MM.1S (cell line): ENCODE data around the gene CNGA1.

Experiments
- DNase-seq: peaks from one replicate; pipeline ENCODE4 v3.0.0-alpha.2; 2015
- H2AFZ ChIP-seq: fragments of 300-600 bp; sonication (generic); 2 replicates; pipeline ENCODE4 v1.6.0; 2016; ENCODE audit warnings: antibody characterized with exemption, low read length
- H3F3A ChIP-seq: fragments of 300-600 bp; sonication (generic); 2 replicates; pipeline ENCODE4 v1.6.1; 2016; ENCODE audit warnings: mild to moderate bottlenecking, antibody characterized with exemption, low read length, moderate library complexity, mixed read lengths; ENCODE audit not compliant: insufficient read depth
- H3K27ac ChIP-seq: fragments of 300-600 bp; sonication (generic); 2 replicates; pipeline ENCODE4 v1.5.1; 2016; ENCODE audit warnings: mild to moderate bottlenecking, low read length
- H3K27me3 ChIP-seq: fragments of 300-600 bp; sonication (generic); replicated peaks from 2 replicates; pipeline ENCODE4 v1.6.0; 2016; ENCODE audit warnings: low read length; ENCODE audit not compliant: insufficient read depth
- H3K36me3 ChIP-seq: fragments of 300-600 bp; sonication (generic); replicated peaks from 2 replicates; pipeline ENCODE4 v1.6.1; 2016; ENCODE audit warnings: mild to moderate bottlenecking, low read length, mixed read lengths; ENCODE audit not compliant: insufficient read depth
- H3K4me1 ChIP-seq: fragments of 300-600 bp; sonication (generic); 2 replicates; pipeline ENCODE4 v1.6.1; 2016; ENCODE audit warnings: low read length, mixed read lengths
- H3K4me2 ChIP-seq: fragments of 300-600 bp; sonication (generic); 2 replicates; pipeline ENCODE4 v1.6.0; 2016; ENCODE audit warnings: low read depth, low read length
- H3K4me3 ChIP-seq: fragments of 300-600 bp; sonication (generic); 2 replicates; pipeline ENCODE4 v1.5.1; 2016; ENCODE audit warnings: low read length, mixed read lengths
- H3K79me2 ChIP-seq: fragments of 300-600 bp; sonication (generic); 2 replicates; pipeline ENCODE4 v1.6.1; 2016; ENCODE audit warnings: mixed run types, low read length, mixed read lengths
- H3K9ac ChIP-seq: fragments of 300-600 bp; sonication (generic); 2 replicates; pipeline ENCODE4 v1.6.1; 2016; ENCODE audit warnings: low read length, mixed read lengths
- H3K9me2 ChIP-seq: fragments of 300-600 bp; sonication (generic); replicated peaks from 2 replicates; pipeline ENCODE4 v1.6.1; 2016; ENCODE audit warnings: mild to moderate bottlenecking, low read length, mixed read lengths; ENCODE audit not compliant: insufficient read depth
- H3K9me3 ChIP-seq: fragments of 300-600 bp; sonication (generic); replicated peaks from 2 replicates; pipeline ENCODE4 v1.6.1; 2016; ENCODE audit warnings: mild to moderate bottlenecking, low read length, mixed read lengths; ENCODE audit not compliant: insufficient read depth
- H4K20me1 ChIP-seq: fragments of 300-600 bp; sonication (generic); 2 replicates; pipeline ENCODE4 v1.6.1; 2016; ENCODE audit warnings: mild to moderate bottlenecking, low read length, moderate library complexity, mixed read lengths; ENCODE audit not compliant: insufficient read depth
- EZH2 ChIP-seq: fragments of 300-600 bp; sonication (generic); optimal IDR thresholded peaks from 2 replicates; pipeline ENCODE3; 2017; ENCODE audit warnings: low read depth, mild to moderate bottlenecking, antibody characterized with exemption, low read length, mixed read lengths
- EZH2phosphoT487 ChIP-seq: fragments of 300-600 bp; sonication (generic); IDR thresholded peaks from 2 replicates; pipeline ENCODE4 v1.6.1; 2018; ENCODE audit warnings: antibody characterized with exemption, low read length
- TF ChIP-seq, protein P1 (sequence below): fragments of 300-600 bp; sonication (generic); IDR thresholded peaks from 2 replicates; pipeline ENCODE4 v1.5.1; 2016; ENCODE audit warnings: antibody characterized with exemption, low read length, mixed read lengths

The CNGA1 gene

DNA sequence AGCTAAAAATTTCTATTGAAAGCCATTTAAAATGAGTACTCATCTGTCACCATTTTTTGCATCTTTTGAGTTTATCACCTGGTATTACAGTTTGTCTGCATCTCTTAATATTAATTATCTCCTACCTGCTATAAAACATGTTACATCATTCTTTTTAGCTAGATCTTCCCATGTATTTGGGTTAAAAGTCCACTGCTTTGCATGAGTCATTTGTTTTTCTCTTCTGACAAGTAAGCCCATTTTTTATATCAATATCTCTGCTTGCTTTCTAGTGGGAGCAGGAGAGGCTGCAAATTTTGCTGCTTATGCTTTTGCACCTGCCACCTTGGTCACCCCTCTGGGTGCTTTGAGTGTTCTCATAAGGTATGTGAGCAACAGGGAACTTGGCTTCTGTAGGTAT, 16.2 kb upstream of the CNGA1 start:
- Histone ChIP-seq H3K9ac (no peak overlapping the region), H3K4me2 (no peak overlapping the region), H2AFZ (no peak overlapping the region), H4K20me1 (no peaks in the 10 kb centered on the region; the same call in 1 of the 2 replicates), H3K9me2 (no peaks in the 10 kb centered on the region), H3K4me1 (peaks cover 7% of the 10 kb centered on the region; the same call in 1 of the 2 replicates), H3K4me3 (no peak overlapping the region), H3K27ac (no peak overlapping the region), H3K36me3 (no peaks in the 10 kb centered on the region), H3F3A (no peaks in the 10 kb centered on the region), H3K79me2 (no peaks in the 10 kb centered on the region), H3K27me3 (peaks cover 34% of the 10 kb centered on the region), H3K9me3 (no peaks in the 10 kb centered on the region)
- DNase-seq, result no peak
- TF ChIP-seq EZH2phosphoT487, result no peak
- no peak for TF ChIP-seq EZH2
- TF ChIP-seq, protein P1, sequence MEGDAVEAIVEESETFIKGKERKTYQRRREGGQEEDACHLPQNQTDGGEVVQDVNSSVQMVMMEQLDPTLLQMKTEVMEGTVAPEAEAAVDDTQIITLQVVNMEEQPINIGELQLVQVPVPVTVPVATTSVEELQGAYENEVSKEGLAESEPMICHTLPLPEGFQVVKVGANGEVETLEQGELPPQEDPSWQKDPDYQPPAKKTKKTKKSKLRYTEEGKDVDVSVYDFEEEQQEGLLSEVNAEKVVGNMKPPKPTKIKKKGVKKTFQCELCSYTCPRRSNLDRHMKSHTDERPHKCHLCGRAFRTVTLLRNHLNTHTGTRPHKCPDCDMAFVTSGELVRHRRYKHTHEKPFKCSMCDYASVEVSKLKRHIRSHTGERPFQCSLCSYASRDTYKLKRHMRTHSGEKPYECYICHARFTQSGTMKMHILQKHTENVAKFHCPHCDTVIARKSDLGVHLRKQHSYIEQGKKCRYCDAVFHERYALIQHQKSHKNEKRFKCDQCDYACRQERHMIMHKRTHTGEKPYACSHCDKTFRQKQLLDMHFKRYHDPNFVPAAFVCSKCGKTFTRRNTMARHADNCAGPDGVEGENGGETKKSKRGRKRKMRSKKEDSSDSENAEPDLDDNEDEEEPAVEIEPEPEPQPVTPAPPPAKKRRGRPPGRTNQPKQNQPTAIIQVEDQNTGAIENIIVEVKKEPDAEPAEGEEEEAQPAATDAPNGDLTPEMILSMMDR, result no peak

DNA sequence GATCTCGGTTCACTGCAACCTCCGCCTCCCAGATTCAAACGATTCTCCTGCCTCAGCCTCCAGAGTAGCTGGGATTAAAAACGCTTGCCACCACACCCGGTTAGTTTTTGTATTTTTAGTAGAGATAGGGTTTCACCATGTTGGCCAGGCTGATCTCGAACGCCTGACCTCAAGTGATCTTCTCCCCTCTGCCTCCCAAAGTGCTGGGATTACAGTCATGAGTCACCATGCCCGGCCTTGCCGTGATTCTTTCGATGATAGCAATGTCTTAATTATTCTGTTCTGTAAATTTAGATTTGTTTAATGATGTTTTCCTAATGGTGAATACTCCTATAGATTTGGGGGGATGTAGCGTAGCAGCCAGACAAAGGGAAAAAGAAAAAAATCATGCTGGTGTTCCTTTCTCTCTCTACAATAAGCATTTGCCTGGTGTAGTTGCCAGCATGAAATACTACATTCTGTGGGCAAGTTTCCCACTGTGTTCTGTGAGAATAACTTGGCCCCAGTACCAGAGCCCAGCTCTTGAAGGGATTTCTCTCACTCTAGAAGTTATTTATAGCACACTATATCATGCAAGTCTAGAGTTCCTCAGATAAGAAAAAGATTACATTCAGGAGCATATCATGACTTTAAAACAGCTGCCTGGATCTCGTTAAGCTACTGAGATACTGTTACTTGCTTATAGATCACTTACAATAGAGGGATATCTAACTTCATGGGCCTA, 15.5 kb upstream of the CNGA1 start:
- Histone ChIP-seq H3F3A (no peaks in the 10 kb centered on the region), H3K4me1 (peaks cover 4% of the 10 kb centered on the region; the same call in 1 of the 2 replicates), H3K4me2 (no peak overlapping the region), H3K9me2 (no peaks in the 10 kb centered on the region), H2AFZ (no peak overlapping the region), H3K4me3 (no peak overlapping the region), H3K79me2 (no peaks in the 10 kb centered on the region), H3K27ac (no peak overlapping the region), H3K9me3 (no peaks in the 10 kb centered on the region), H3K9ac (no peak overlapping the region), H4K20me1 (no peaks in the 10 kb centered on the region; the same call in 1 of the 2 replicates), H3K36me3 (no peaks in the 10 kb centered on the region), H3K27me3 (peaks cover 31% of the 10 kb centered on the region)
- DNase-seq, result no peak
- no peak for TF ChIP-seq EZH2phosphoT487
- TF ChIP-seq, protein P1, result no peak
- no peak for TF ChIP-seq EZH2

DNA sequence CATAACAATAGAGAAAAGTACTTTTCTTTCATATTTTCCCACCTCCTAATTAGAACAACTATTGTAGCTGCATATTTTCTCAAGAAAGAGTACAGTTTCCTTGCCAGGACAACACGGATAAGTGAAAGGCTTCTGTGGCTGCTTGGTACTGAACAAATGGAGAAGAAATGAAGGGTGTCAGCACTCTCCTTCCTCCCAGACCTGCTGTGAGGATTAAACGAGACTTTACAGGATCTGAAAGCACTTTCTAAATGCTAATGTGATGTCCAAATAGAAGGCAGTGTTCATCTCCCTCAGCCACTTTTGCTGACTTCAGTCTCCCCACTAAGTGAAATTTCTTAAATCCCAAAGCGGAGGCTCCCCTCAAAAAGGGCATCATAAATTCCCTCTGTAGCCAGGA, 14.0 kb upstream of the CNGA1 start:
- Histone ChIP-seq H4K20me1 (no peaks in the 10 kb centered on the region), H3K4me1 (no peaks in the 10 kb centered on the region), H3K79me2 (no peaks in the 10 kb centered on the region), H3K4me3 (no peak overlapping the region), H3K4me2 (no peak overlapping the region), H3K9me3 (no peaks in the 10 kb centered on the region), H3K27ac (no peak overlapping the region), H3F3A (no peaks in the 10 kb centered on the region), H3K27me3 (peaks cover 19% of the 10 kb centered on the region), H2AFZ (no peak overlapping the region), H3K36me3 (no peaks in the 10 kb centered on the region), H3K9me2 (no peaks in the 10 kb centered on the region), H3K9ac (no peak overlapping the region)
- no peak for DNase-seq
- no peak for TF ChIP-seq EZH2

DNA sequence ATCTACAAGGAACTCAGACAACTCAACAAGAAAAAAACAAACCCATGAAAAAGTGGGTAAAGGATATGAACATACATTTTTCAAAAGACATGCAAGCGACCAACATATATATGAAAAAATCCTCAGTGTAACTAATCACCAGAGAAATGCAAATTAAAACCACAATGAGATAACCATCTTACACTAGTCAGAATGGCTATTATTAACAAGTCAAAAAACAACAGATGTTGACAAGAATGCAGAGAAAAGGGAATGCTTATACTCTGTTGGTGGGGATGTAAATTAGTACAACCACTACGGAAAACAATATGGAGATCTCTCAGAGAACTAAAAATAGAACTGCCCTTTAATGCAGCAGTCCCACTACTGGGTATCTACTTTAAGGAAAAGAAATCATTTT, 12.2 kb upstream of the CNGA1 start:
- Histone ChIP-seq H4K20me1 (no peaks in the 10 kb centered on the region), H3K4me3 (no peak overlapping the region), H3K27me3 (peaks cover 13% of the 10 kb centered on the region; the same call in 1 of the 2 replicates), H3K9me3 (no peaks in the 10 kb centered on the region), H3K27ac (no peak overlapping the region), H3F3A (no peaks in the 10 kb centered on the region), H2AFZ (no peak overlapping the region), H3K36me3 (no peaks in the 10 kb centered on the region), H3K9ac (no peak overlapping the region), H3K4me2 (no peak overlapping the region), H3K79me2 (no peaks in the 10 kb centered on the region), H3K4me1 (no peaks in the 10 kb centered on the region), H3K9me2 (no peaks in the 10 kb centered on the region)
- no peak for DNase-seq
- TF ChIP-seq EZH2phosphoT487, result no peak
- no peak for TF ChIP-seq EZH2
- TF ChIP-seq, protein P1, result no peak
